Hepatocyte (in vitro differentiated cells): ENCODE measurements around the gene GPR141.

Experiments
- CTCF ChIP-seq: fragments of 200-600 bp; sonication (generic); IDR thresholded peaks from 2 replicates; pipeline ENCODE4 v1.5.1; 2016; ENCODE audit warnings: antibody characterized with exemption, mild to moderate bottlenecking; ENCODE audit not compliant: poor library complexity
- EZH2 ChIP-seq: fragments of 200-600 bp; sonication (generic); IDR thresholded peaks from 2 replicates; pipeline ENCODE4 v1.6.1; 2016; ENCODE audit warnings: antibody characterized with exemption, mild to moderate bottlenecking, borderline replicate concordance
- EZH2phosphoT487 ChIP-seq: fragments of 200-600 bp; sonication (generic); IDR thresholded peaks from one replicate; pipeline ENCODE4 v1.6.1; 2018; ENCODE audit warnings: antibody characterized with exemption, mild to moderate bottlenecking, low read depth, moderate library complexity; ENCODE audit not compliant: unreplicated experiment, severe bottlenecking

- TF ChIP-seq EZH2 (no peak), CTCF (no peak), EZH2phosphoT487 (no peak)
These were observed 6.6 kb downstream of the GPR141 start for GRCh38 chr7:37690206-37690605.
